NOMO-1 (cell line): ENCODE results near the gene SFXN2.
A peak's percentile ranks its signal among the peaks of the same experiment; 100 is the strongest.
"Not testable (repeated sequence)": the region's sequence is repeated elsewhere in the genome, so short reads cannot be mapped to it uniquely, and the experiment has no call there.

ENCODE experiments used
- DNase-seq, 2 experiments: peaks; one replicate each; lab custom pipeline; 2025; ENCODE audit not compliant: unreplicated experiment in 2 of 2; lab: John Stamatoyannopoulos, UW

Gene SFXN2

DNA sequence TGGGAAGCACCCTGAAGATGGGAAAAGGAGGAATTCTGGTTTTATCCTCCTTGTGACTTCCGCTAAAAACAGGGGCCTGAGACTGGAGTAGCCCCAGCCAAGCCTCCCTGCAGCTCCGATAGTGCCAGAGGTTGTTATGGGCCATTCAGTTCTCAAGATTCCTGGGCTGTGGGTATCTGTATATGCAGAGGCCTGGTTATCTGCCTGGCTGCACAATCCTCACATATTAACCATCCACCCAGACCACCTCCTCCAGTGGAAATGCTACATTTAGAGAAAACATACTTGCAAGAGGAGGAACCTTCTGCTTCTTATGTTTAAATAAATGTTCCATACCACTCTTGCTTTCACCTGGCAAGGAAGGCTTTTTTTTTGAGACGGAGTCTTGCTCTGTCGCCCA lies 34.8 kb upstream of the SFXN2 start:
- DNase-seq = no peak

DNA sequence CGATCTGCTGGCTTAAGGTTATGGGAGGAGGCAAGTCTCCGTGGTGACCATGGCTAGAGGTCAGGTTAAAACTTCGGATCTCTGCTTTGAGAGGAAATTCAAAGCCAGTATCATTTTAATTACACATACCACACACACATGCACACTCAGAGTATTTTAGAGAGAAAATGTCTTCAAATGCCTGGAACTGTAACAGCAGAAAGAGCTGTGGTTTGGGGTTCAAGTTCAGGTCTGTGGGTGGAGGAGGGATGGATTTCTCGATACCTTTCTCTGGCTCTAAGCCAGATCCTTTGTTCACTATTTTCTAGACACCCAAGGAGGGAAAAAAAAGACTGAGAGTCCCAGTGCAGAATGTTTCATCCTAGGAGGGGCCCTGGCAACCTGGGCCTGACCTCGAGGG lies 32.7 kb upstream of the SFXN2 start:
- DNase-seq = no peak

DNA sequence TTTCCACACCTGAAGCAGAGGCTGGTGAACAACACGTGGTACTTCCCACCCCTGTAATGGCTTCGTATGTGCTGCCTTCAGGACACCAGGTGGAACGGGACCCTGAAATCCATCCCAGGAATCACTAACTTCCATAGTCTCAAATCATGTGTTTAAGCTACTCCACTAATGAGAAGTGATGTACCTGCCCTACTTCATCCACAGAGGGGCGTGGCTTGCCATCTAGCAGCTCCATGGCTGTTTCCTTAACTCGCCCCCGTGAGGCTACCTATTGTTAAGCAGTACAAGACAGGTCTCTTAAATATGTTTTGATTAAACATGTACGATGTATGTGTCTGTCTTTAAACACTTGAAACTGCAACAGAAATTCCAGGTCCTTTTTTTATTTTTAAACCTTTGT lies 32.0 kb upstream of the SFXN2 start:
- no peak for DNase-seq

DNA sequence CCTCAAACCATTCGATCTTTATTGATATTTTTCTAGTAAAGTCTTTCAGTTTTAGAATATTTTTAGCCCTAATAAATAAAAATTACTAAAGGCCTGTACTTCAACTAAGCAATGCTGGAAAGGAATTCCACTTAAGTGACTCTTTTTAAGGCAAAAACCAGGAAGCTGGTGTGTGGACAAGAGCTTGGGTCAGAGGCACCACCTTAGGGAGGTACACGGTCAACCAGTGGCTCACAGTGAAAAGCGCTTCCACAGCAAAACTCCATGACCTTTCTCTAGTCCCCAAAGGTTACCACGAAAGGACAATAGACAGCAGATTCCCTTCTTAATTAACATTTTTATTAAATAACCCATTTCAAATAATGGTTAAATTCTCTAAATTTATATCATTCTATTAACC lies 31.5 kb upstream of the SFXN2 start:
- DNase-seq = no peak

DNA sequence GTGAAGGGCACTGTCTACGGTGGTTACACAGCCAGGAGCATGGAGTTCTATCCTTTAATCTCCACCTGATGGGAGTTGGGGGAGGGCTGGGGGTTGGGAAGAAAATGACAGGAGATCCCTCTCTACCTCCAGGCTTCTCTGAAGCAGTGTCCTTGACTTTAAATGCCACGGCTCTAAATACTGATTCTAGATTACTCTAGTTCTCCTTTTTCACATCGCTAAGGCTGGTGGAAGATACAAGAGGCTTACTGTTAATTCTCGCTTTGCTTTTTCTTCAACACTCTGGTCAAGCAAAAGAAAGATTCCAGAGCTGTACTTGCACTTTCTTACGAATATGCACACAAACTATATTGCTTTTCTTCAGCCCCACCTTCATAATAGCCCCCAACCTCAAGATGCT lies 30.7 kb upstream of the SFXN2 start:
- no peak for DNase-seq

DNA sequence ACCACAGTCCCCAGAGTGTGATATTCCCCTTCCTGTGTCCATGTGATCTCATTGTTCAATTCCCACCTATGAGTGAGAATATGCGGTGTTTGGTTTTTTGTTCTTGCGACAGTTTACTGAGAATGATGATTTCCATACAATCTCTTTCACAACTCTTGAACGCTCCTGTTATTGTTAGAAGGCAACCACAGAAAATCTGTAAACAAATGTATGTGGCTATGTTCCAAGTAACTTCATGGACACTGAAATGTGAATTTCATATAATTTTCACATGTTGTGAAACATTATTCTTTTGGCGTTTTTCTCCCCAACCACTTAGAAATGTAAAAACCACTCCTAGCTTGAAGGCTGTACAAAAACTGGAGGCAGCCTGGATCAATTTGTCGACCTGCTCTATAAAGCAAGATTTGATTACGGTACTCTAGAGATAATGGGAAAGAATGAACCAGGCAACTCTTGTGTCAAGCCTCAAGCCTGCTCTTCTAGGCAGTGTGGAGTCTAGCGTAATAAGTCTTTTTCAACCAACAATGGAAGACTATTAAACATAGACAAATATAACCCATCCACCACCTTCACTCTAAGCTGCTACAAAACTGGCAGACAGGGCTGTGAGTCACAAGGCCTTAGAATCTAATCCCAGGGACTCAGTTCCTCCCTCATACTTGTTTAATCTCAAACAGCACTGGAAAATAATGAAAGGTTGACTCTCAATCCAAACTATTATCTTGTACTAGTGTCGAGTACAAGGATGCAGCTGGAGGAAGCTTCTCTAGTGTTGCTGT lies 23.0 kb upstream of the SFXN2 start:
- no peak for DNase-seq

DNA sequence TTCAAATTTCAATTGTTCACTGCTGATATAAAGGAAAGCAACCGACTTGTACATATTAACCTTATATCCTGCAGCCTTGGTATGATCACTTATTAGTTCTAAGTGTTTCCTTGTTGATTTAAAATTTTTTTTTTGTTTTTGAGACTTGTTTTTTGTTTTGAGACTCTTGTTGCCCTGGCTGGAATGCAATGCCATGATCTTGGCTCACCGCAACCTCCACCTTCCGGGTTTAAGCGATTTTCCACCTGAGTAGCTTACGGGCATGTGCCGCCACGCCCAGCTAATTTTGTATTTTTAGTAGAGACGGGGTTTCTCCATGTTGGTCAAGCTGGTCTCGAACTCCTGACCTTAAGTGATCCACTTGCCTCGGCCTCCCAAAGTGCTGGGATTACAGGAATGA lies 19.0 kb upstream of the SFXN2 start:
- not testable (repeated sequence) for DNase-seq

DNA sequence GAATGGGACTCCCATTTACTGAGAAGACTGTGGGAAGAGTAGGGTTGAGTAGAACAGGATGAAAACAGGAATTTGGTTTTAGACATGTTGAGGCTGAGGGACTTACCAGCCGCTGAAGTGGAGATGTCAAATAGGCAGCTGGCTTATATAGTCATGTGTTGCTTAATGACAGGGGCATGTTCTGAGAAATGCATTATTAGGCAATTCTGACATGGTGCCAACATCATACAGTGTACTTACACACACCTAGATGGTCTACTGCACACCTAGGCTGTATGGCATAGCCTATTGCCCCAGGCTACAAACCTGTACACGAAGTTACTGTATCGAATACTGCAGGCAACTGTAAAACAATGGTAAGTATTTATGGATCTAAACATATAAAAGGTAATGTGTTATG lies 17.7 kb upstream of the SFXN2 start:
- no peak for DNase-seq

DNA sequence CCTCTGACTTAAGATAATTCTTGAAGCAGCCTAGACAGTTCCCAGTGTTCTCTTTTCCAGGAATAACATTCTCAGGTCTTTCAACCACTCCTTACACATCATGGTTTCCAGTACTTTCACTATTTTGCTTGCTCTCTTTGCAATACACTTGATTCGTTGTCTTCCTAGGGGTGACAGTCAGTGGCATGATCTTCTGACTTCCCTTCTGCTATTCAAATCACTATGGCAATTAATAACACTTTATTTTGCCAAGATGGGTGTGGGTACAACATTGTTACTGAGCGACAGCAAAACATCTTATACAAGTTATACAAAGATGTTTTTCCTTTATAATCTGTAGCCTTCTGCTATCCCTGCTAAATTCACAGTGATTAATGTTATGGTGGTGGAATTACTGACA lies 15.5 kb upstream of the SFXN2 start:
- DNase-seq = no peak

DNA sequence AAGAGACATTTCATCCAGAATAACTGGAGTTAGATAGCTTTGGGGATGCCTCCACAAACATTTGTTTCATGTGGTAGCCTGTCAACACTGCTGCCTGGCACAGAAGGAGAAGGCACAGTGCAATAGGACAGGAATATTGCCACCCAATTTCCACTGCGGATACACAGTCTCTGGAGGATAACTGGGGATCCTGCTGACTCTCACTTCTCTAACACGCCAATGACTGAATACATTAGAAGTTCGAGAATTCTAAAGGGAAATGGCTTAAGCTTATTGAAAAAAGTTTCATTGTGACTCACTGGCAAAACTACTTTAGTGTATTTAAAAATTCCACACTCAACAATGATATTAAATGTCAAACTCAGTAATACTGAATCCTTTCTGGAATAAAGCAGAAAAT lies 13.2 kb upstream of the SFXN2 start:
- no peak for DNase-seq

DNA sequence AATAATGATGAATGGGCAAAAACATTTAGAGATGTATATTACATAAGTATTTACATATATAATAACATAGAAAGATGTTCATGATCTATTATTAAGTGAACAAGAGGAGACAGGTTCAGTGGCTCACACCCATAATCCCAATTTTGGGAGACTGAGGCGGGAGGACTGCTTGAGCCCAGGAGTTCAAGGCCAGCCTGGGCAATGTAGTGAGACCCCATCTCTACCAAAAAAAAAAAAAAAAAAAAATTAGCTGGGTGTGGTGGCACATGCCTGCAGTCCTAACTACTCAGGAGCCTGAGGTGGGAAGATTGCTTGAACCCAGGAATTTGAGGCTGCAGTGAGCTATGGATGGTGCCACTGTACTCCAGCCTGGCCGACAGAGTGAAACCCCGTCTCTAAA lies 12.6 kb upstream of the SFXN2 start:
- no peak for DNase-seq

DNA sequence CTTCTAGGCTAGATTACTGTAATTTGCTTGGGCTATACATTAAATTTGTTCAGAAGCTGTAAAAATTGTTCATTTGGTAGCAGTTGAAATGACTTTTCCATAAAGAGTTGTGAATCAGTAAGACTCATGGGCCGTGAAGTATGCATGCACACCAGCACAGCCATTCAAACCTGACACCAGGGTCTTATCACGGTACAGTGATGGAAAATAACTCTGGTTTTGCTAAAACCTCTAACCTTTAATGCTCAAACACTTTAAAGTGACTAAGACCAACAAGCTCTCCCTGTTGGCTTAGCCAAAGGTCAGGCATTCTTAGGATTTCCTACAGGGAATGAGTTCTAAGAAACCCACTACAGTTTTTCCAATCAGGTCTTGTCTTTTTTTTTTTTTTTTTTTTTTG lies 11.7 kb upstream of the SFXN2 start:
- no peak for DNase-seq

DNA sequence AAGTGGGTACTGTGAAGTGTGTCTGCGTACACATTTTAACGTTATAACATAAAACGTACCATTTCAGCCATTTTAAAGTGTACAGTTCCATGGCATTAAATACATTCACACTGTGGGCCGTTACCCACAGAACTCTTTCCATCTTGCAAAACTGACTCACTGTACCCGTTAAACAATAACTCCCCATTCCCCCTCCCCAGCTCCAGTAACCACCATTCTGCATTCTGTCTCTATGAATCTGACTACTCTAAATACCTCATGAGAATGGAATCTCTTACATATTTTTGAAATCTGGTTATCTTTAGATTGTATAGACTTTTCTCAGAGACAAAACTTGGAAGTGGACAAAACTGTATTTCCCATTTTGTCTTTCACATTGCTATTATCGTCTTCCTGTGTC lies 9.5 kb upstream of the SFXN2 start:
- no peak for DNase-seq

DNA sequence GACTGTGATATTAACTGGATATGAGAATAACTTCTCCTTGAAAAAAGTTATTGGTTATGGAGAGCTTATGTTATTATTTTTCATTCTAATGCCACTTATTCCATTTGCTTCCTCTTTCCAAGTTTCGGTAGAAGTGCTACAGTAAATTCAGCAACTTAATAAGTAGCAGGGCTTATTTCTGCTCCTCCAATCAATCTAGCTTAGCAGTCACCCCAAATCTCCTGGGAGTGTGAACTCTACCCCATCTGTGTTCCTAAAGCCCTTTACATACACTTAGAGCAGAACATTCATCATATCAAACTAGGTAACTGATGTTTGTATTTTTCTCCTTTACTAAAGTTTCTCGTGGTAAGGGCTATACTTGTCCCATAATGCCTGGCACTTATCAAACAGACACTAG lies 8.9 kb upstream of the SFXN2 start:
- peak in 1 of 2 experiments; percentile 62 for DNase-seq

DNA sequence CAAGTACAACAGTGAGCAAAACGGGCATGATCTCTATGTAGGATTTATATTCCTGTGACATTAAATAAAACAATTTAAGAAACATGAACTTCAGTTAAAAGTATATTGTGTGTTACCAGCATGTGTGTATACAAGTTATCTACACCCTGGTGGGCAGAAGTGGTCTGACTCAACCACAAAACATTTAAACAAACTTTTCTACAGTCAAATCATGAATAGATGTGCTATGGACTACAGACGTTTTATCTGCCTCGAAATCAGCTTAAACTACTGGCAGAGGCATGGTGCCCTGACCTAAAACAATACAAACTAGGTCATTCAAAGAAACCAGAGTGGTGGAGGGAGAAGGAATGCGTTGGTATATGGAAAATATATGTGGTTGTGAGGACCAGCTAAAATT lies 3.8 kb upstream of the SFXN2 start:
- no peak for DNase-seq

DNA sequence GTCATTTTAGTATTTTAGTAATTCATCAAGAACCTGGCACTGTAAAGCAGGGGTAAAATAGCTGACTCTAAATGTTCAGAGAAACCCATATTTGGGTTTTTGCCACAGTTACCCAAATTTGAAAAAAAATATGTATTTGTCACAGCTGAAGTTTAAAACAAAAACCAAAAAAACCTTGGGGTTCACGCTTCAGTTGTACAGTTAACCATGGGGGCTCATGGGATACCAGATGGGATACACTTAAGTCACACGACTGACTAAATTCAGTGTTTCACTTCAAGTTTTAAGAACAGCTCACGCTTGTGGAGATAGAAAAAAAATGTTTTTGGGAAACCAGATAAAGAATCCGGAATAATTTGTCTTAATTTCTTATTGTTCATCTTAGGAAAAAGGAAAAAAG lies 2.3 kb upstream of the SFXN2 start:
- DNase-seq = no peak

DNA sequence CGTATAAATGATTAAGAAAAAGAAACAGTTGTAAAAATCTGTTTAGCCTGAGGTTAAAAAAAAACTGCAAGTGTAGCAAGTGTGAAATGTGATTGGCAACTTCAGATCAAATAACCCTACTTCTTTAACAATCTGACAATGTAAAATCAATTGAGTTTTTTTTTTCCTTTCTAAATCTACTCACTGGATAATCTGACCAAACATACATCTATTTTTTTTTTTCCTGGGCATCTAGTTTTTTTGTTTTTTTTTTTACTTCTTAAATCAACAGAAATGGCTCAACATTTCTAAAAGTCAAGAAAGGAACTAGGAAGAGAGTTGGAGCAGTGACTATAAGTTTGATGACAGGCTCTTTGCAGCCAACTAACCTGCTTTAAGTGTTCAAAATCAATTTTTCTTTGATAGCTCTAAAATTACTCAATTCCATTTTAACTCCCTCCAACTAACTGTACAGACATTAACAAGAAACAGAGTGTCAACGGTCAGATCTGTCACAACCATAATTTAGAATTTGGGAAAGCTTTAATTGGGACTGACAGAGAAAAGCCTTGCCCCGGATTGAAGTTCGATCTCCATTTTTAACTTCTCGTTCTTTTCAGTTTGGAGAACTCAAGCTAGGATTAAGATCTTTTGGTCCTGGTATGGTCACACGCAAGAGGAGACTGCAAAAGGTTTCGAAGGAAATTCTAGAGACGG lies 1.4 kb upstream of the SFXN2 start:
- peak in 1 of 2 experiments; percentile 33 for DNase-seq

DNA sequence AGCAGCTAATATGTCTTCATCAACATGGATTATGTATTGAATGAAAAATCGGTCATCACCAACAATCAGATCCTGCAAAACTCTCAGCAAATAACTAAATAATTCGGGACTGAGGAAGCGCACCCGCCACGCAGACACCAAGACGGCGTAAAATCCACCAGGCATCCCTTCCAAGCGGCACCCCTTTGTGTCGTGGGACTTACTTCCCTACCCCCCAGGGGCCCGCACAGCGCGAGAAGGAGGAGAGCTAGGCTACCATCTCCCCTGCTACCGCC lies 960 bp upstream of the SFXN2 start:
- peak in 1 of 2 experiments; percentile 83 for DNase-seq

DNA sequence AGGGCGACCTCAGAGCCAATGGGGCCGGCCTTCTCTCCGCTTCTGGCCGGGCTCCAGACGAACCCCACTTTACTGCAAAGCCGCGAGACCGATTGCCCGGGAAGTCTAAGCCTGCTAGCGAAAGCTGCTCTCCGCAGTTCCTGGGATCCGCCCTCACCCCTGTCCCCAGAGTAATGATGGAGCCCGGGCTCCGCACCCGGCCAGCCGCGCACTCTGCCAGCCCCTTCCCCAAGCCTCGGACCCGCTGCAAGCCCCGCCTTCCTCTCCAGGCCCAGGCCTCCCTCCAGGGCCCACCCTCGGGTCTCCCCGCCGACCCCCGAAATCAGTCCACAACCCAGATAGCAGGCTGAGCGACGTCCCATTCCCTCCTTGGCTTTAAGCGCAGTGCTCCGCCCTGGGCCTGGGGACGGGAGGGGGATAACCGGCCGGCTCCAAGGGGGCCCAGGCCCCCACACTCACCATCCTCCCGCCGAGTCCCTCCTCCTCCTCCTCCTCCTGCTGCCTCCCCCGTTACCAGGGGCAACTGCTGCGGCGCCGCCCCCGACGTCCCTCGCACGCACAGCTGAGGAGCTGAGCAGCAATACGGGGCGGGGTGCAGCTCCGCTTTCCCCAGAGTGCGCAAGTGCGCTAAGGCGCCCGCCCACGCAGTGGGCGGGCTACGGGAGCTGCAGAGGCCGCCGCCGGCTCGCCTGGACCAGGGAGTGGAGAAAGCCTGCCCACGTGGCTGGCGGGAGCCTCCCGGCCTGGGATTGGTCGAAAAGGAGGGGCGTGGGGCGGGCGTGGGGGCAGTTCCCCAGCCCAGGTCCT lies 419 bp upstream of the SFXN2 start, which contains the start of gene ARL3:
TSS of gene ARL3 (minus strand) at position 584 of the 807 bp plus-strand sequence. CDS start at position 462, 122 bp downstream.
- peak; percentile 97 for DNase-seq

DNA sequence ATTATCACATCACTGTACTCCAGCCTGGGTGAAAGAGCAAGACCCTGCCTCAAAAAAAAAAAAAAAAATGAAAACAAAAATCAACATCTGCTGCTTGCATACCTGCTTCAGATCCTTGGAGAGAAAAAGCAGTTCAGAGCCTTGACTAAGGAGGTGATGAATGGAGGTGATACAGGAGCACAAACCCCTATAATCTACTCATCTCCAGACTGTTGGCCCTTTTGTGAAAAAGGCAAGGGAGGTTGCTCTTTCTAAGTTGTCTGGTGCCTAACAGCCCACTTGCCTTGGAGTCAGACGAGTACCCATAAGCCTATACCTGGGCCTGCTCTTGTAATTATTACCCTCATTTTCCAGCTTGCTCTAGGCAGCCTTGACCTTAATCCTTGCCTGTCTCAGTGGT lies 1.4 kb downstream of the SFXN2 start:
- no peak for DNase-seq

DNA sequence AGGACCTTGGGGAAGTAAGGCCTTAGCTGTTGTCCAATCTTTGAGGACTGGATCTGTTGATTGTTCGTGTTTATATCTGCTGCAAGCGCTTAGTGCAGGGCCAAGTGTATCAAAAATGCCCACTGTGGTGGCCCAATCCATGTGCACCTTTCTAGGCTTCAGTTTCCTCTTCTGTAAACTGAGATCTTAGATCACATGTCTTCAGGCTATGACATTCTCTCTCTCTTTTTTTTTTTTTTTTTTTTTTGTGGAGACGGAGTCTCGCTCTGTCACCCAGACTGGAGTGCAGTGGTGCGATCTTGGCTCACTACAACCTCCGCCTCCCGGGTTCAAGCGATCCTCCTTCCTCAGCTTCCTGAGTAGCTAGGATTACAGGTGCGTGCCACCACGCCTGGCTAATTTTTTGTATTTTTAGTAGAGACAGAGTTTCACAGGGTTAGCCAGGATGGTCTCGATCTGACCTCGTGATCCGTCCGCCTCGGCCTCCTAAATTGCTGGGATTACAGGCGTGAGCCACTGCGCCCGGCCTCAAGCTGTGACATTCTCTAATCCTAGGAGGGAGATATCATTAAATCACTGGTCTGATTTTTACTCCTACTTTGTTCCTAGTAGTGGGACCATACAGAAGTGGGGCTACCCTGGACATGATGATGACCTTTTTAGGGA lies 2.6 kb downstream of the SFXN2 start:
- not testable (repeated sequence) for DNase-seq
